ENCODE data around the gene DRD5.
"Not testable (repeated sequence)": the region's sequence is repeated elsewhere in the genome, so short reads cannot be mapped to it uniquely, and the experiment has no call there.

DRD5 gene

GRCh38 chr4:9781343-9782135 is at the start of gene DRD5:
DRD5 (plus strand) TSS chr4:9781634; CDS start chr4:9782030, 396 bp downstream.
- DNase-seq (ENCODE audit: low spot score): no peak

DNA sequence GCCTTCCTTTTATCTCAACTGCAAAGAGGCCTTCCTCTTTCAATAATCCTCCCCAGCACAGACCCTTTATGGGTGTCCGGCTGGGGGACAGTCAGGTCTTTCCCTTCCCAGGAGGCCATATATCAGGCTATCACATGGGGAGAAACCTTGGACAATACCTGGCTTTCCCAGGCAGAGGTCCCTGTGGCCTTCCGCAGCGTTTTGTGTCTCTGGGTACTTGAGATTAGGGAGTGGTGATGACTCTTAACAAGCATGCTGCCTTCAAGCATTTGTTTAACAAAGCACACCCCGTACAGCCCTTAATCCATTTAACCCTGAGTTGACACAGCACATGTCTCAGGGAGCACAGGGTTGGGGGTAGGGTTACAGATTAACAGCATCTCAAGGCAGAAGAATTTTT is 49.2 kb upstream of the DRD5 start:
- not testable (repeated sequence) for DNase-seq (ENCODE audit: low spot score)

GRCh38 chr4:9735515-9735914 is 45.9 kb upstream of the DRD5 start:
- no peak for DNase-seq (ENCODE audit: low spot score)

DNA sequence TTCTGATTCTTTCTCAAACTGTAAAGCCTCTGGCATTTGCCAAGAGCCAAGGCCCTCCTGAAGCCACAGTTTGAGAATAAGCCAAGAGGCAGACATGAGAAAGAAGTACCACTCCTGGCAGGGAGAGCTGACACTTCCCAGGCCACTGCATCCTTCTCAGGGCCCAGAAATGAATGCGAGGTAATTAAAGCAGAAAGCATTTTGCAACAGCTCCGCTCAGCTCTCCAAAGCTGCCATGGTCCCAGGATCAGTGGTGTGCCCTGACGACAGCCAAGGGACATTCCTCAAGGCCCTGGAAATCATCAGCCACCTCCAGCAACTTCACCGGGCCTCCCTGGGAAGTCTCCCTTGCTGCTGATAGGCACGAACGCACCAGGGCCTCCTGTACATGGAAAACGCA is 44.2 kb upstream of the DRD5 start:
- not testable (repeated sequence) for DNase-seq (ENCODE audit: low spot score)

GRCh38 chr4:9743789-9744188 is 37.6 kb upstream of the DRD5 start:
- DNase-seq (ENCODE audit: low spot score): not testable (repeated sequence)

GRCh38 chr4:9745782-9746181 is 35.7 kb upstream of the DRD5 start:
- no peak for DNase-seq (ENCODE audit: low spot score)

- no peak for DNase-seq (ENCODE audit: low spot score)
Observed at GRCh38 chr4:9758641-9759317, 22.7 kb upstream of the DRD5 start.

DNA sequence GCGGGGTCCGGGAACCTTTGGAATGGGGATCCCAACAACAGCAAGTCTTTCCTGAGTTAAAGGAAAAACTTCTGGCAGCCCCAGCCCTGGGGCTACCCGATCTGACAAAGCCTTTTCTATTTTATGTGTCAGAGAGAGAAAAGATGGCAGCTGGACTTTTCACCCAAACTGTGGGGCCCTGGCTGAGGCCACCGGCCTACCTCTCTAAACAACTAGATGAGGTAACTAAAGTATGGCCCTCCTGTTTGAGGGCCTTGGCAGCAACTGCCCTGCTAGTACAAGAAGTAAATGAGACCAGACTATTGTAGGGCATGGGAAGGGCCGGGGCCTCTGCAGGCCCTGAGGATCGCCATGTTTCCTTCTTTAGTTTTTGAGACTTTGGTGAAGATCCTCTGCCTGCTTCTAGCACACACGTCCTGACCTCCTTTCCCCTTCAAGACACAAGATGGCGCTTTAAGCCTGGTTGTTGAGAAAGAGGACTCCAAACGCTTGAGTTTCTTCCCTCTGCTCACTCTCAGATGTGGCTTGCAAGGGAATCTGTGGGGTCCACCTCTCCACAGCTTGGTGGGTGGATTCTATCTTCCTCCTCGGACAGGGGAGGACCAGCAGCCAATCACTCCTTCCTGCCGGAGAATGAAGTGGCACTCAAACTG is 18.5 kb upstream of the DRD5 start:
- peak; percentile 32 for DNase-seq (ENCODE audit: low spot score)

- no peak for DNase-seq (ENCODE audit: low spot score)
Observed at GRCh38 chr4:9764155-9764696, 17.2 kb upstream of the DRD5 start.

DNA sequence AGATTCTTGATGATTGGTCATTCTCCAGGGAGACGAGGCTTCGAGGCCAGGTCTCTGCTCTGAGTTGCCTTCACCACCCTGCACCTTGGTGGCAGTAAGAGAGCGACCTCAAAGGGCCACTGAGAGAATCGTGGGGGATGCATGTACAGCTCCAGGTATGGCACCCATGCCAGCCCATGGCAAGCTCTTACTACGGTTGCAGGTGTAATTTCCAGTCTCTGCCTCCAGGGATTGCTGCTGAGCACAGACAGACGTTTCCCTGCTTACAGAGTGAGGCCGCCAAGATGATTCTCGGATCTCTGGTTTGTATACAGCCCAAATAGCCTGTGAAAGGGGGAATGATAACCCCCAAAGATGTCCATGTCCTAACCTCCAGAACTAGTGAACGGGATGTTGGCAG is 16.3 kb upstream of the DRD5 start:
- no peak for DNase-seq (ENCODE audit: low spot score)

GRCh38 chr4:9769321-9769720 is 12.1 kb upstream of the DRD5 start:
- DNase-seq (ENCODE audit: low spot score): no peak

- no peak for DNase-seq (ENCODE audit: low spot score)
Observed at GRCh38 chr4:9771034-9771433, 10.4 kb upstream of the DRD5 start.

- no peak for DNase-seq (ENCODE audit: low spot score)
Observed at GRCh38 chr4:9773471-9773870, 8.0 kb upstream of the DRD5 start.

DNA sequence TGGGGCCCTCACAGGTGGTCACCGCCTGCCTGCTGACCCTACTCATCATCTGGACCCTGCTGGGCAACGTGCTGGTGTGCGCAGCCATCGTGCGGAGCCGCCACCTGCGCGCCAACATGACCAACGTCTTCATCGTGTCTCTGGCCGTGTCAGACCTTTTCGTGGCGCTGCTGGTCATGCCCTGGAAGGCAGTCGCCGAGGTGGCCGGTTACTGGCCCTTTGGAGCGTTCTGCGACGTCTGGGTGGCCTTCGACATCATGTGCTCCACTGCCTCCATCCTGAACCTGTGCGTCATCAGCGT is 652 bp downstream of the DRD5 start:
- DNase-seq (ENCODE audit: low spot score): no peak

DNA sequence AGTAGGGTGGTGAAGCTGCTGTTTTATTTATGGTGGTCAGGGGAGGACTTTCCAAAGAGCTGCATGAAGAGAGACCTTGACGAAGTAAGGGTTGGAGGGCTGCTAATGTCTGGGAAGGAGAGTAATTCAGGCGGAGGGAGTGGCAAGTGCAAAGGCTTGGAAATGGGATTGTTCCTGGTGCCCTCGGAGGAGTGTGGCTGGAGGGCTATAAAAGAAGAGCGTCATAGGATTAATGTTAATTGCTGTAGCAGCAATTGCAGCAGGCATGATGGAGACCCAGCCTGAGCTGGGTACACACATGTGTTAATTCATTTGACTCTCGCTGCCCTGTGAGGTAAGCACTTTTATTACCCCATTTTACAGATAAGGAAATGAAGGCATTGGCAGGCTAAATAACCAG is 4.5 kb downstream of the DRD5 start:
- DNase-seq (ENCODE audit: low spot score): not testable (repeated sequence)

- no peak for DNase-seq (ENCODE audit: low spot score)
Observed at GRCh38 chr4:9792381-9792780, 10.9 kb downstream of the DRD5 start.

GRCh38 chr4:9796641-9797040 is 15.2 kb downstream of the DRD5 start:
- not testable (repeated sequence) for DNase-seq (ENCODE audit: low spot score)

- DNase-seq (ENCODE audit: low spot score): no peak
Observed at GRCh38 chr4:9800848-9801247, 19.4 kb downstream of the DRD5 start.

GRCh38 chr4:9804918-9805317 is 23.5 kb downstream of the DRD5 start:
- DNase-seq (ENCODE audit: low spot score): no peak

- no peak for DNase-seq (ENCODE audit: low spot score)
Observed at GRCh38 chr4:9808077-9808476, 26.6 kb downstream of the DRD5 start.

- DNase-seq (ENCODE audit: low spot score): no peak
Observed at GRCh38 chr4:9811806-9812205, 30.4 kb downstream of the DRD5 start.

- DNase-seq (ENCODE audit: low spot score): no peak
Observed at GRCh38 chr4:9812501-9813340, 31.3 kb downstream of the DRD5 start.
